ENCODE measurements around the gene ACTR6. TPM values are rescaled to one million over a fixed set of nuclear protein-coding genes. Genes with fewer than 3 reads are reported as not detected.

ACTR6 gene
- total and polyA plus RNA-seq, 2 of the 4 experiments (the other 2 are of a cell fraction) = 9.7 to 10.2 TPM

GRCh38 chr12:100238801-100239200 is 38.2 kb downstream of the ACTR6 start:
- Histone ChIP-seq H2BK5ac (ENCODE audit: low read depth, low read length, poor library complexity, severe bottlenecking) (no peak overlapping the region), H4K5ac (ENCODE audit: low read depth, low read length) (no peak overlapping the region), H3K18ac (ENCODE audit: low read depth, low read length) (no peak overlapping the region), H2AK5ac (ENCODE audit: low read depth, low read length) (no peak overlapping the region), H3K36me3 (ENCODE audit: control insufficient read depth, insufficient read depth, low read length) (no peaks in the 10 kb centered on the region), H4K8ac (ENCODE audit: low read depth in 2 of 2, low read length in 2 of 2) (no peak overlapping the region), H2BK20ac (ENCODE audit: low read depth, low read length) (no peak overlapping the region), H3K9ac (ENCODE audit: low read depth, low read length) (no peak overlapping the region), H4K91ac (ENCODE audit: insufficient read depth, low read depth, low read length) (no peak overlapping the region), H4K20me1 (ENCODE audit: insufficient read depth, low read length) (no peaks in the 10 kb centered on the region), H3K4me3 (ENCODE audit: insufficient read depth, low read depth, low read length) (no peak overlapping the region), H3K4me1 (ENCODE audit: control insufficient read depth, insufficient read depth, low read length) (peaks cover 3% of the 10 kb centered on the region), H3K79me1 (ENCODE audit: low read depth in 1 of 2, low read length in 2 of 2) (no peaks in the 10 kb centered on the region), H2AK9ac (replicated peaks; ENCODE audit: low read depth, low read length, poor library complexity) (no peak overlapping the region), H2AFZ (replicated peaks; ENCODE audit: low read length, poor library complexity) (no peak overlapping the region), H3K56ac (ENCODE audit: extremely low read depth, insufficient read depth, low read length) (no peak overlapping the region), H3K27me3 (ENCODE audit: control insufficient read depth, insufficient read depth, low read length) (no peaks in the 10 kb centered on the region), H3K14ac (replicated peaks; ENCODE audit: low read depth, low read length) (no peak overlapping the region), H3K9me1 (ENCODE audit: insufficient read depth, low read length) (no peaks in the 10 kb centered on the region), H3K4me2 (ENCODE audit: low read depth, low read length) (no peak overlapping the region), H3K9me3 (ENCODE audit: control insufficient read depth, insufficient read depth, low read length) (no peaks in the 10 kb centered on the region), H2BK15ac (ENCODE audit: low read depth, low read length) (no peak overlapping the region), H3K27ac (ENCODE audit: insufficient read depth, low read length) (no peak overlapping the region), H3K23ac (ENCODE audit: low read depth, low read length) (no peak overlapping the region), H2BK120ac (ENCODE audit: low read depth, low read length) (no peak overlapping the region), H3K4ac (ENCODE audit: low read depth, low read length) (no peak overlapping the region)
- POLR2A ChIA-PET (ENCODE audit: unreplicated experiment) = no interaction called here
- WGBS, 2 experiments (ENCODE audit: extremely low coverage in 2 of 2, insufficient read length in 1 of 2) = no CpG with 5 or more reads among the region's 3 CpGs
- BruUV-seq (replicated peaks) = no TSS peak
- CTCF ChIA-PET = no interaction called here
- in situ Hi-C loops (cut with MboI; ENCODE audit: low sequenced_read_pairs) = no loop called here
- DNase-seq = no peak
- dilution Hi-C loops (cut with HindIII; ENCODE audit: low sequenced_read_pairs, unreplicated experiment) = no loop called here
- no peak for ATAC-seq (ENCODE audit: low read depth)
- intact Hi-C loops (cut with micrococcal nuclease) = no loop called here
- no peak for TF ChIP-seq POLR2A (IDR thresholded peaks at IDR 0.05; ENCODE audit: low read depth, low read length)
- TF ChIP-seq MAZ (IDR thresholded peaks at IDR 0.05; ENCODE audit: borderline replicate concordance, low read depth, low read length) = no peak
- no peak for TF ChIP-seq BHLHE40 (IDR thresholded peaks at IDR 0.05; ENCODE audit: low read depth, low read length)
- TF ChIP-seq NFE2L2 (IDR thresholded peaks at IDR 0.05; ENCODE audit: low read depth, low read length) = no peak
- TF ChIP-seq RFX5 (IDR thresholded peaks at IDR 0.05; ENCODE audit: low read depth, low read length) = no peak
- TF ChIP-seq RCOR1 (IDR thresholded peaks at IDR 0.05; ENCODE audit: insufficient replicate concordance, low read length) = no peak
- no peak for TF ChIP-seq SMC3 (IDR thresholded peaks at IDR 0.05; ENCODE audit: low read depth, low read length)
- no peak for TF ChIP-seq MXI1 (IDR thresholded peaks at IDR 0.05; ENCODE audit: borderline replicate concordance, low read depth, low read length)
- no peak for TF ChIP-seq ELK1 (IDR thresholded peaks at IDR 0.05; ENCODE audit: borderline replicate concordance, low read depth, low read length)
- no peak for TF ChIP-seq CEBPB (IDR thresholded peaks at IDR 0.05; ENCODE audit: low read depth, low read length)
- TF ChIP-seq MAFK (IDR thresholded peaks at IDR 0.05; ENCODE audit: low read depth, low read length) = no peak
- no peak for TF ChIP-seq RAD21 (IDR thresholded peaks at IDR 0.05; ENCODE audit: low read length)

All from IMR-90 (cell line).